NT2/D1 (cell line): ENCODE measurements around the gene SECTM1.

Source experiments
- YY1 ChIP-seq: IDR thresholded peaks from 2 replicates; pipeline ENCODE4 v1.6.1; 2011; ENCODE audit not compliant: insufficient read length, insufficient read depth
- ZNF274 ChIP-seq: IDR thresholded peaks from 2 replicates; pipeline ENCODE4 v1.6.1; 2011; ENCODE audit warnings: mild to moderate bottlenecking, low read depth, low read length

- no peak for TF ChIP-seq YY1
- no peak for TF ChIP-seq ZNF274
Observed at GRCh38 chr17:82333279-82334171, at the start of gene SECTM1.
